22Rv1 (cell line): Measurements from ENCODE around the gene PCARE.

Source experiments
- H3K27ac ChIP-seq: fragments of 450-650 bp; 2 replicates; pipeline ENCODE4 v1.5.1; 2017
- ZFX ChIP-seq: fragments of 450-650 bp; IDR thresholded peaks from 2 replicates; pipeline ENCODE4 v1.6.1; 2017; ENCODE audit warnings: antibody characterized with exemption, borderline replicate concordance
- TF ChIP-seq, protein P1 (sequence below): fragments of 450-650 bp; IDR thresholded peaks from 2 replicates; pipeline ENCODE4 v1.5.1; 2017; ENCODE audit warnings: mild to moderate bottlenecking

The PCARE gene

DNA sequence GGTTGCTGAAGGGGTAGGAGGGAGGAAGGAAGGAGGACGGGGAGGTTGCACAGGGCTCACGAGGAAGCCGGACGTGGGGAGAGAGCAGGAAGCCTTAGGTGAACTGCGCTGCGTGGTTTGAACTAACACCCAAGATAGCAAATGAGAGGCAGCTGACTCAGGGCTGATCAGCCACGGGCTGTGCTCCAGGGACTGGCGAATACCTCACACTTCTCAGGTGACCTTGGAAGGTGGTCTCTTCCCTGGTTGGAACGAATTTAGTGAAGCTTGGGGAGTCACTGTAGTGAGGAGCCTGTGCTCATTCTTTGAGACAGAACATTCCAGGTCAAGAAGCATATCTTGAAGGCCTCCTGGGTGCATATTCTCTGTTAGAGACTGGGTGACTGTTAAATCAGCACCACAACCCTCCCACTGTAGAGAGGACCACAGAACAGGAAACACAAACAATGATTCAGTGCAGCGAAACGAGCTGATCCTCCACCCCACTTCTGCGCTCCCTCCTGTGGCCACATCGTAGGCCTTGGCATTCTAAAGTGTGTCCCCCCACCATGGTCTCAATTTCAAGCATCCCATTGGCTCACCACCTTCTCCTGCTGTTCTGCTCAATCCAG lies 59.4 kb downstream of the PCARE start:
- no peak overlapping the region for H3K27ac ChIP-seq
- TF ChIP-seq ZFX = no peak
- TF ChIP-seq, protein P1, sequence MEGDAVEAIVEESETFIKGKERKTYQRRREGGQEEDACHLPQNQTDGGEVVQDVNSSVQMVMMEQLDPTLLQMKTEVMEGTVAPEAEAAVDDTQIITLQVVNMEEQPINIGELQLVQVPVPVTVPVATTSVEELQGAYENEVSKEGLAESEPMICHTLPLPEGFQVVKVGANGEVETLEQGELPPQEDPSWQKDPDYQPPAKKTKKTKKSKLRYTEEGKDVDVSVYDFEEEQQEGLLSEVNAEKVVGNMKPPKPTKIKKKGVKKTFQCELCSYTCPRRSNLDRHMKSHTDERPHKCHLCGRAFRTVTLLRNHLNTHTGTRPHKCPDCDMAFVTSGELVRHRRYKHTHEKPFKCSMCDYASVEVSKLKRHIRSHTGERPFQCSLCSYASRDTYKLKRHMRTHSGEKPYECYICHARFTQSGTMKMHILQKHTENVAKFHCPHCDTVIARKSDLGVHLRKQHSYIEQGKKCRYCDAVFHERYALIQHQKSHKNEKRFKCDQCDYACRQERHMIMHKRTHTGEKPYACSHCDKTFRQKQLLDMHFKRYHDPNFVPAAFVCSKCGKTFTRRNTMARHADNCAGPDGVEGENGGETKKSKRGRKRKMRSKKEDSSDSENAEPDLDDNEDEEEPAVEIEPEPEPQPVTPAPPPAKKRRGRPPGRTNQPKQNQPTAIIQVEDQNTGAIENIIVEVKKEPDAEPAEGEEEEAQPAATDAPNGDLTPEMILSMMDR = no peak

DNA sequence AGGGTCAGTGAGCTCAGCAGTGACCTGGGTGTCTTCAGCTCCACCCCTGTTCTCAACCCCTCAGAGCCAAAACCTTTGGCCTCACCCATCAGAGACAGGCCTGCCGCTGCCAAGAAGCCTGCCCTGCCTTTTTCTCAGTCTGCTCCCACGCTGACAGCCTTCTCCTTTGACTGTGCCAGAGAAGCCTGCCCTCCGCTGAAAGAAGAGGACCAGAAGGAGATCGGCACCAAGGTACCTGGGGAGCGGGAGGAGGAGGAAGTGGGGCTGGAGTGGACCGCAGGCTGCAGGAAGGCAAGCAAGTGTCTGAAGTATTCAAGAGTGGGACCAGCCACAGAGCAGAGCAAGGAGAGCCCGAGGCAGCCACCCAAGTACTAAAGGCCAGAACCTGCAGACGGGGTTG lies 60.0 kb downstream of the PCARE start:
- no peak overlapping the region for H3K27ac ChIP-seq
- no peak for TF ChIP-seq ZFX
- TF ChIP-seq, protein P1 = no peak

DNA sequence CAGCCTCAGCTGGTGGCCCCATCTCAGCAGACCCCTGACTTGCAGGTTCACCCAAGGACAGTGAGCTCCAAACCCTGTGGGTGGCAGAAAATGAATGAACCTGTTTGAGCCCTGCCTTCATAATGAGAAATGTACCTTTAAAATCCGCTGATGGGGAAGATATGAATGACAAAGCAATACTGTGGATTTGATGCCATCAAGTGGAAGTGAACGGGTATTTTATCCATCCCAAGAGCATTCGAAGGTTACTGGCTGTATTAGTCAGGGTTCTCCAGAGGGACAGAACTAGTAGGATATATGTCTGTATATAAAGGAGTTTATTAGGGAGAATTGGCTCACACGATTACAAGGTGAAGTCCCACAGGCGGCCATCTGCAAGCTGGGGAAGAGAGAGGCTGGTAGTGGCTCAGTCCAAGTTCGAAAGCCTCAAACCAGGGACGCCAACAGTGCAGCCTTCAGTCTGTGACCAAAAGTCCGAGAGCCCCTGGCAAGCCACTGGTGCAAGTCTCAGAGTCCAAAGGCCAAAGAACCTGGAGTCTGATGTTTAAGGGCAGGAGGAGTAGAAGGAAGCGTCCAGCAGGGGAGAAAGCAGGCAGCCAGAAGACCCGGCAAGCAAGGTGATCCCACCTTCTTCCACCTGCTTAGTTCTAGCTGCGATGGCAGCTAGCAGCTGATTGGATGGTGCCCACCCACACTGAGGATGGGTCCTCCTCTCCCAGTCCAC lies 61.1 kb downstream of the PCARE start:
- H3K27ac ChIP-seq = no peak overlapping the region
- TF ChIP-seq, protein P1 = no peak
- no peak for TF ChIP-seq ZFX

DNA sequence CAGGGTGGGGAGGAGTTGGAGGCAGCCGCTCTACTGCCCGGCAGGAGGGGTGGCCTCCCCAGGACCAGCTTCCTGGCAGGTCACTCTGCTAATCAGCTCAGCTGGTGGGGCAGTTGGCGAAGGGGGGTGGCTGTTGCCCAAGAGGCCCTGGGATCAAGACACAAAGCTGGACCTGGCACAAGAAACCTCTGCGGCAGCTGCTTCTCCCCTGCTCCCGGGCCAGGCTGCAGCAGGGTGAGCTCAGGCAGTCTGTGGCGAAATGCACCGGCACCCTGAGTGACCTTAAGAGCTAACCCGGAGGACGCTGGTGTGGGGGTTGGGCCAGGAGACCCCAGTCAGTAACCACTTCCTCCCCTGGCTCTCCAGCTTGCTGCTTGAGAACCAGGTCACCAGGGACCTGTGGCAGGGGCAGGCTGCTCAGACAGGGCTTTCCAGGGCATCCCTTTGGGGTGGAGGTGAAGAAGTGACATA lies 62.1 kb downstream of the PCARE start:
- TF ChIP-seq, protein P1 = no peak
- TF ChIP-seq ZFX = no peak
- no peak overlapping the region for H3K27ac ChIP-seq
